ENCODE measurements around the gene PRKG1. TPM values are rescaled to one million over a fixed set of nuclear protein-coding genes. Genes with fewer than 3 reads are reported as not detected.
A peak's percentile ranks its signal among the peaks of the same experiment; 100 is the strongest.

Gene PRKG1
- total RNA-seq, 8 experiments from 2014 or later, result 5.6 to 40.7 (median 6.6) TPM

GRCh38 chr10:51654918-51655317, 580.6 kb downstream of the PRKG1 start:
- Histone ChIP-seq H3K4me3 (no peak overlapping the region), H3K27ac (no peak overlapping the region), H3K4me1 (replicated peaks in 1 of 2) (peaks cover 7 to 11% of the 10 kb centered on the region in 2 donors)
- WGBS, 10 experiments, result 25 to 100% (median 92%) methylated on average over 1 of the region's 1 CpG; no CpG with 5 or more reads in 3 of the 10 experiments
- no peak for ATAC-seq (replicated peaks in 6 of 8)
- in situ Hi-C loops (cut with MboI; ENCODE audit: low pct_unique_long_range_greater_than_20kb in 2 of 9, low sequenced_read_pairs in 9 of 9, unreplicated experiment in 9 of 9), result no loop called here

- no peak for ATAC-seq (replicated peaks in 6 of 8)
- in situ Hi-C loops (cut with MboI; ENCODE audit: low pct_unique_long_range_greater_than_20kb in 2 of 9, low sequenced_read_pairs in 9 of 9, unreplicated experiment in 9 of 9), result no loop called here
- 74 to 100% (median 90%) methylated on average over 1 to 3 of the region's 3 CpGs; no CpG with 5 or more reads in 1 of the 10 experiments for WGBS, 10 experiments
- peaks cover 7 to 11% of the 10 kb centered on the region in 2 donors for H3K4me1 ChIP-seq (replicated peaks in 1 of 2)
- no peak overlapping the region for H3K27ac ChIP-seq
- H3K4me3 ChIP-seq, result no peak overlapping the region
Measured at GRCh38 chr10:51656503-51656902, 582.2 kb downstream of the PRKG1 start.

- H3K27ac ChIP-seq, result no peak overlapping the region
Measured at GRCh38 chr10:51658000-51658399, 583.7 kb downstream of the PRKG1 start.

GRCh38 chr10:51659344-51659743, 585.1 kb downstream of the PRKG1 start:
- WGBS, 10 experiments, result 60 to 100% (median 87%) methylated on average over 1 of the region's 1 CpG; no CpG with 5 or more reads in 4 of the 10 experiments

More at GRCh38 chr10:51658000-51658399, 583.7 kb downstream of the PRKG1 start:
- WGBS, 10 experiments, result 70 to 100% (median 76%) methylated on average over 1 to 2 of the region's 2 CpGs; no CpG with 5 or more reads in 2 of the 10 experiments
- Histone ChIP-seq H3K4me1 (replicated peaks in 1 of 2) (peaks cover 7 to 11% of the 10 kb centered on the region in 2 donors), H3K4me3 (no peak overlapping the region)
- ATAC-seq (replicated peaks in 6 of 8), result no peak
- in situ Hi-C loops (cut with MboI; ENCODE audit: low pct_unique_long_range_greater_than_20kb in 2 of 9, low sequenced_read_pairs in 9 of 9, unreplicated experiment in 9 of 9), result no loop called here

GRCh38 chr10:51663086-51663485, 588.8 kb downstream of the PRKG1 start:
- Histone ChIP-seq H3K4me1 (replicated peaks in 1 of 2) (peaks cover 6 to 11% of the 10 kb centered on the region in 2 donors), H3K27ac (no peak overlapping the region), H3K4me3 (no peak overlapping the region)
- ATAC-seq (replicated peaks in 6 of 8), result no peak
- WGBS, 10 experiments, result 63 to 100% (median 94%) methylated on average over 2 to 3 of the region's 3 CpGs
- in situ Hi-C loops (cut with MboI; ENCODE audit: low pct_unique_long_range_greater_than_20kb in 2 of 9, low sequenced_read_pairs in 9 of 9, unreplicated experiment in 9 of 9), result no loop called here

More at GRCh38 chr10:51659344-51659743, 585.1 kb downstream of the PRKG1 start:
- ATAC-seq (replicated peaks in 6 of 8), result no peak
- in situ Hi-C loops (cut with MboI; ENCODE audit: low pct_unique_long_range_greater_than_20kb in 2 of 9, low sequenced_read_pairs in 9 of 9, unreplicated experiment in 9 of 9), result no loop called here
- H3K27ac ChIP-seq, result no peak overlapping the region
- no peak overlapping the region for H3K4me3 ChIP-seq
- peaks cover 7 to 11% of the 10 kb centered on the region in 2 donors for H3K4me1 ChIP-seq (replicated peaks in 1 of 2)

GRCh38 chr10:51666456-51666855, 592.2 kb downstream of the PRKG1 start:
- no peak for ATAC-seq (replicated peaks in 6 of 8)
- no peak overlapping the region for H3K27ac ChIP-seq
- H3K4me1 ChIP-seq (replicated peaks in 1 of 2), result peaks cover 6 to 7% of the 10 kb centered on the region in 2 donors
- in situ Hi-C loops (cut with MboI; ENCODE audit: low pct_unique_long_range_greater_than_20kb in 2 of 9, low sequenced_read_pairs in 9 of 9, unreplicated experiment in 9 of 9), result no loop called here
- no peak overlapping the region for H3K4me3 ChIP-seq

GRCh38 chr10:51667678-51668335, 593.5 kb downstream of the PRKG1 start:
- Histone ChIP-seq H3K4me3 (no peak overlapping the region), H3K27ac (no peak overlapping the region), H3K4me1 (replicated peaks in 1 of 2) (peaks cover 6 to 7% of the 10 kb centered on the region in 2 donors)
- in situ Hi-C loops (cut with MboI; ENCODE audit: low pct_unique_long_range_greater_than_20kb in 2 of 9, low sequenced_read_pairs in 9 of 9, unreplicated experiment in 9 of 9), result no loop called here
- WGBS, 10 experiments, result 0 to 70% (median 22%) methylated on average over 1 of the region's 1 CpG; no CpG with 5 or more reads in 5 of the 10 experiments
- peak in 7 of 8 experiments; percentile 25 to 66 (median 52) for ATAC-seq (replicated peaks in 6 of 8)

- in situ Hi-C loops (cut with MboI; ENCODE audit: low pct_unique_long_range_greater_than_20kb in 2 of 9, low sequenced_read_pairs in 9 of 9, unreplicated experiment in 9 of 9), result no loop called here
- peak in 1 of 8 experiments; percentile 18 for ATAC-seq (replicated peaks in 6 of 8)
- H3K4me3 ChIP-seq, result no peak overlapping the region
- peaks cover 6 to 7% of the 10 kb centered on the region in 2 donors for H3K4me1 ChIP-seq (replicated peaks in 1 of 2)
- no peak overlapping the region for H3K27ac ChIP-seq
Measured at GRCh38 chr10:51668336-51668689, 594.0 kb downstream of the PRKG1 start.

GRCh38 chr10:51669041-51669440, 594.8 kb downstream of the PRKG1 start:
- Histone ChIP-seq H3K4me1 (replicated peaks in 1 of 2) (peaks cover 6 to 7% of the 10 kb centered on the region in 2 donors), H3K4me3 (no peak overlapping the region), H3K27ac (no peak overlapping the region)
- 86 to 100% (median 96%) methylated on average over 1 to 5 of the region's 5 CpGs; no CpG with 5 or more reads in 1 of the 10 experiments for WGBS, 10 experiments
- no peak for ATAC-seq (replicated peaks in 6 of 8)
- in situ Hi-C loops (cut with MboI; ENCODE audit: low pct_unique_long_range_greater_than_20kb in 2 of 9, low sequenced_read_pairs in 9 of 9, unreplicated experiment in 9 of 9), result no loop called here

GRCh38 chr10:51672039-51672535, 597.8 kb downstream of the PRKG1 start:
- Histone ChIP-seq H3K4me1 (replicated peaks in 1 of 2) (peaks cover 6 to 7% of the 10 kb centered on the region in 2 donors), H3K27ac (no peak overlapping the region), H3K4me3 (no peak overlapping the region)
- ATAC-seq (replicated peaks in 6 of 8), result no peak
- in situ Hi-C loops (cut with MboI; ENCODE audit: low pct_unique_long_range_greater_than_20kb in 2 of 9, low sequenced_read_pairs in 9 of 9, unreplicated experiment in 9 of 9), result no loop called here

- no peak overlapping the region for H3K27ac ChIP-seq
- no peak overlapping the region for H3K4me3 ChIP-seq
- no peaks in the 10 kb centered on the region for H3K4me1 ChIP-seq (replicated peaks in 1 of 2)
- ATAC-seq (replicated peaks in 6 of 8), result no peak
- in situ Hi-C loops (cut with MboI; ENCODE audit: low pct_unique_long_range_greater_than_20kb in 2 of 9, low sequenced_read_pairs in 9 of 9, unreplicated experiment in 9 of 9), result loop anchor here in 1 of 9 experiments (25.0 kb wide), 1 partner anchor 613 kb away; the partner anchor contains the start of gene PRKG1
Measured at GRCh38 chr10:51675088-51675487, 600.8 kb downstream of the PRKG1 start.

GRCh38 chr10:51679841-51680240, 605.6 kb downstream of the PRKG1 start:
- in situ Hi-C loops (cut with MboI; ENCODE audit: low pct_unique_long_range_greater_than_20kb in 2 of 9, low sequenced_read_pairs in 9 of 9, unreplicated experiment in 9 of 9), result loop anchor here in 1 of 9 experiments (25.0 kb wide), 1 partner anchor 618 kb away; the partner anchor contains the start of gene PRKG1
- H3K27ac ChIP-seq, result no peak overlapping the region
- no peak overlapping the region for H3K4me3 ChIP-seq
- ATAC-seq (replicated peaks in 6 of 8), result no peak
- WGBS, 10 experiments, result 79 to 100% (median 94%) methylated on average over 2 to 6 of the region's 6 CpGs; no CpG with 5 or more reads in 6 of the 10 experiments
- H3K4me1 ChIP-seq (replicated peaks in 1 of 2), result no peaks in the 10 kb centered on the region

- Histone ChIP-seq H3K4me1 (replicated peaks in 1 of 2) (no peaks in the 10 kb centered on the region), H3K27ac (no peak overlapping the region), H3K4me3 (no peak overlapping the region)
- peak in 4 of 8 experiments; percentile 26 to 91 (median 60) for ATAC-seq (replicated peaks in 6 of 8)
- in situ Hi-C loops (cut with MboI; ENCODE audit: low pct_unique_long_range_greater_than_20kb in 2 of 9, low sequenced_read_pairs in 9 of 9, unreplicated experiment in 9 of 9), result loop anchor here in 1 of 9 experiments (25.0 kb wide), 1 partner anchor 621 kb away; the partner anchor contains the start of gene PRKG1
- 13 to 98% (median 62%) methylated on average over 1 to 4 of the region's 4 CpGs; no CpG with 5 or more reads in 2 of the 10 experiments for WGBS, 10 experiments
Measured at GRCh38 chr10:51683031-51683691, 608.9 kb downstream of the PRKG1 start.
